ENCODE data around the gene ANKRD27.
A peak's percentile ranks its signal among the peaks of the same experiment; 100 is the strongest.

ANKRD27 gene

DNA sequence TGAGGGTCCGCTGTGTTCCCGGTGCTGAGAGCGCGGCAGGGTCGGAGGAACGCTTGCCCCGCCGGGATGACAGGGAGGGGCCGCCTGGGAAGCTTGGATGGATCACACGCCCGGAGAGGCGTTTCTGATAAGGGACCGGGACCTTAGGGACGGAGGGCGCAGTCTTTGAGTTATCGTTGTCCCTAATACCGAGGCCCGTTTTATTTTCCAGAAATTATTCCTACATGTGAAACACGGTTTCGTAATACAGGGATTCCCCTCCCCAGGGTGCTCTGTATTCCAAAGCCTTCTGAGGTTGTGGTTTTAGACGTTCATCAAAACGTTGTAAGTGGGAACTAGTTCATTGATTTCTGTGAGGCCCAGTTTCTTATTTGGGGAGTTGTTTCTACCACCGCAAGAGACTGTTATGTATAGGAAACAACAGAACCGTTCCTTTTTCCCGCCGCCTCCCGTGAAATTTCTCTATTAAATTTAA is 93.2 kb downstream of the ANKRD27 start (continued):
- TF ChIP-seq, protein P1, sequence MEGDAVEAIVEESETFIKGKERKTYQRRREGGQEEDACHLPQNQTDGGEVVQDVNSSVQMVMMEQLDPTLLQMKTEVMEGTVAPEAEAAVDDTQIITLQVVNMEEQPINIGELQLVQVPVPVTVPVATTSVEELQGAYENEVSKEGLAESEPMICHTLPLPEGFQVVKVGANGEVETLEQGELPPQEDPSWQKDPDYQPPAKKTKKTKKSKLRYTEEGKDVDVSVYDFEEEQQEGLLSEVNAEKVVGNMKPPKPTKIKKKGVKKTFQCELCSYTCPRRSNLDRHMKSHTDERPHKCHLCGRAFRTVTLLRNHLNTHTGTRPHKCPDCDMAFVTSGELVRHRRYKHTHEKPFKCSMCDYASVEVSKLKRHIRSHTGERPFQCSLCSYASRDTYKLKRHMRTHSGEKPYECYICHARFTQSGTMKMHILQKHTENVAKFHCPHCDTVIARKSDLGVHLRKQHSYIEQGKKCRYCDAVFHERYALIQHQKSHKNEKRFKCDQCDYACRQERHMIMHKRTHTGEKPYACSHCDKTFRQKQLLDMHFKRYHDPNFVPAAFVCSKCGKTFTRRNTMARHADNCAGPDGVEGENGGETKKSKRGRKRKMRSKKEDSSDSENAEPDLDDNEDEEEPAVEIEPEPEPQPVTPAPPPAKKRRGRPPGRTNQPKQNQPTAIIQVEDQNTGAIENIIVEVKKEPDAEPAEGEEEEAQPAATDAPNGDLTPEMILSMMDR (tag by site-specific recombination; IDR thresholded peaks at IDR 0.05), result no peak
- TF ChIP-seq ZNF114 (tag by site-specific recombination; IDR thresholded peaks at IDR 0.05), result no peak
- no peak for TF ChIP-seq ZBTB1 (tag by site-specific recombination; IDR thresholded peaks at IDR 0.05)
- TF ChIP-seq, protein P2, sequence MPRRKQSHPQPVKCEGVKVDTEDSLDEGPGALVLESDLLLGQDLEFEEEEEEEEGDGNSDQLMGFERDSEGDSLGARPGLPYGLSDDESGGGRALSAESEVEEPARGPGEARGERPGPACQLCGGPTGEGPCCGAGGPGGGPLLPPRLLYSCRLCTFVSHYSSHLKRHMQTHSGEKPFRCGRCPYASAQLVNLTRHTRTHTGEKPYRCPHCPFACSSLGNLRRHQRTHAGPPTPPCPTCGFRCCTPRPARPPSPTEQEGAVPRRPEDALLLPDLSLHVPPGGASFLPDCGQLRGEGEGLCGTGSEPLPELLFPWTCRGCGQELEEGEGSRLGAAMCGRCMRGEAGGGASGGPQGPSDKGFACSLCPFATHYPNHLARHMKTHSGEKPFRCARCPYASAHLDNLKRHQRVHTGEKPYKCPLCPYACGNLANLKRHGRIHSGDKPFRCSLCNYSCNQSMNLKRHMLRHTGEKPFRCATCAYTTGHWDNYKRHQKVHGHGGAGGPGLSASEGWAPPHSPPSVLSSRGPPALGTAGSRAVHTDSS (tag by site-specific recombination; IDR thresholded peaks at IDR 0.05), result no peak
- TF ChIP-seq, protein P3, sequence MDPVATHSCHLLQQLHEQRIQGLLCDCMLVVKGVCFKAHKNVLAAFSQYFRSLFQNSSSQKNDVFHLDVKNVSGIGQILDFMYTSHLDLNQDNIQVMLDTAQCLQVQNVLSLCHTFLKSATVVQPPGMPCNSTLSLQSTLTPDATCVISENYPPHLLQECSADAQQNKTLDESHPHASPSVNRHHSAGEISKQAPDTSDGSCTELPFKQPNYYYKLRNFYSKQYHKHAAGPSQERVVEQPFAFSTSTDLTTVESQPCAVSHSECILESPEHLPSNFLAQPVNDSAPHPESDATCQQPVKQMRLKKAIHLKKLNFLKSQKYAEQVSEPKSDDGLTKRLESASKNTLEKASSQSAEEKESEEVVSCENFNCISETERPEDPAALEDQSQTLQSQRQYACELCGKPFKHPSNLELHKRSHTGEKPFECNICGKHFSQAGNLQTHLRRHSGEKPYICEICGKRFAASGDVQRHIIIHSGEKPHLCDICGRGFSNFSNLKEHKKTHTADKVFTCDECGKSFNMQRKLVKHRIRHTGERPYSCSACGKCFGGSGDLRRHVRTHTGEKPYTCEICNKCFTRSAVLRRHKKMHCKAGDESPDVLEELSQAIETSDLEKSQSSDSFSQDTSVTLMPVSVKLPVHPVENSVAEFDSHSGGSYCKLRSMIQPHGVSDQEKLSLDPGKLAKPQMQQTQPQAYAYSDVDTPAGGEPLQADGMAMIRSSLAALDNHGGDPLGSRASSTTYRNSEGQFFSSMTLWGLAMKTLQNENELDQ (tag by site-specific recombination; IDR thresholded peaks at IDR 0.05; ENCODE audit: low read depth), result no peak
- no peak for TF ChIP-seq TCF7L2 (IDR thresholded peaks at IDR 0.05; ENCODE audit: borderline replicate concordance, low read depth, low read length)
- TF ChIP-seq ZNF132 (tag by site-specific recombination; IDR thresholded peaks at IDR 0.05; ENCODE audit: borderline replicate concordance), result no peak
- TF ChIP-seq HOXA7 (CRISPR knock-in tag; IDR thresholded peaks at IDR 0.05; ENCODE audit: borderline replicate concordance), result no peak
- TF ChIP-seq GLI4 (tag by site-specific recombination; IDR thresholded peaks at IDR 0.05), result no peak
- no peak for TF ChIP-seq ZSCAN16 (tag by site-specific recombination; IDR thresholded peaks at IDR 0.05)
- TF ChIP-seq ZNF324 (tag by site-specific recombination; IDR thresholded peaks at IDR 0.05), result no peak
- TF ChIP-seq MZF1 (tag by site-specific recombination; IDR thresholded peaks at IDR 0.05; ENCODE audit: borderline replicate concordance), result no peak
- TF ChIP-seq ZNF16 (tag by site-specific recombination; IDR thresholded peaks at IDR 0.05; ENCODE audit: low read depth), result no peak
- no peak for TF ChIP-seq ZNF416 (tag by site-specific recombination; IDR thresholded peaks at IDR 0.05)
- TF ChIP-seq ZNF837 (tag by site-specific recombination; IDR thresholded peaks at IDR 0.05), result no peak
- TF ChIP-seq, protein P4, sequence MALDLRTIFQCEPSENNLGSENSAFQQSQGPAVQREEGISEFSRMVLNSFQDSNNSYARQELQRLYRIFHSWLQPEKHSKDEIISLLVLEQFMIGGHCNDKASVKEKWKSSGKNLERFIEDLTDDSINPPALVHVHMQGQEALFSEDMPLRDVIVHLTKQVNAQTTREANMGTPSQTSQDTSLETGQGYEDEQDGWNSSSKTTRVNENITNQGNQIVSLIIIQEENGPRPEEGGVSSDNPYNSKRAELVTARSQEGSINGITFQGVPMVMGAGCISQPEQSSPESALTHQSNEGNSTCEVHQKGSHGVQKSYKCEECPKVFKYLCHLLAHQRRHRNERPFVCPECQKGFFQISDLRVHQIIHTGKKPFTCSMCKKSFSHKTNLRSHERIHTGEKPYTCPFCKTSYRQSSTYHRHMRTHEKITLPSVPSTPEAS (tag by site-specific recombination; IDR thresholded peaks at IDR 0.05), result no peak
- no peak for TF ChIP-seq SCRT1 (tag by site-specific recombination; IDR thresholded peaks at IDR 0.05; ENCODE audit: borderline replicate concordance)
- no peak for TF ChIP-seq ZNF133 (tag by site-specific recombination; IDR thresholded peaks at IDR 0.05)
- TF ChIP-seq ZFHX2 (tag by site-specific recombination; conservative IDR thresholded peaks at IDR 0.05), result no peak
- TF ChIP-seq ZNF302 (tag by site-specific recombination; IDR thresholded peaks at IDR 0.05; ENCODE audit: low read depth), result no peak
- 0 out of 2 replicates have a peak, but pooled peaks have one; percentile 51 for TF ChIP-seq ZEB2 (tag by site-specific recombination; IDR thresholded peaks at IDR 0.05)
- TF ChIP-seq ZNF350 (tag by site-specific recombination; IDR thresholded peaks at IDR 0.05), result no peak
- no peak for TF ChIP-seq ZNF48 (tag by site-specific recombination; IDR thresholded peaks at IDR 0.05)
- TF ChIP-seq, protein P5, sequence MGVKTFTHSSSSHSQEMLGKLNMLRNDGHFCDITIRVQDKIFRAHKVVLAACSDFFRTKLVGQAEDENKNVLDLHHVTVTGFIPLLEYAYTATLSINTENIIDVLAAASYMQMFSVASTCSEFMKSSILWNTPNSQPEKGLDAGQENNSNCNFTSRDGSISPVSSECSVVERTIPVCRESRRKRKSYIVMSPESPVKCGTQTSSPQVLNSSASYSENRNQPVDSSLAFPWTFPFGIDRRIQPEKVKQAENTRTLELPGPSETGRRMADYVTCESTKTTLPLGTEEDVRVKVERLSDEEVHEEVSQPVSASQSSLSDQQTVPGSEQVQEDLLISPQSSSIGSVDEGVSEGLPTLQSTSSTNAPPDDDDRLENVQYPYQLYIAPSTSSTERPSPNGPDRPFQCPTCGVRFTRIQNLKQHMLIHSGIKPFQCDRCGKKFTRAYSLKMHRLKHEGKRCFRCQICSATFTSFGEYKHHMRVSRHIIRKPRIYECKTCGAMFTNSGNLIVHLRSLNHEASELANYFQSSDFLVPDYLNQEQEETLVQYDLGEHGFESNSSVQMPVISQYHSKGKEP (tag by site-specific recombination; IDR thresholded peaks at IDR 0.05), result no peak
- no peak for TF ChIP-seq ZNF155 (tag by site-specific recombination; IDR thresholded peaks at IDR 0.05)
- no peak for TF ChIP-seq ZNF366 (tag by site-specific recombination; conservative IDR thresholded peaks at IDR 0.05)
- TF ChIP-seq, protein P6, sequence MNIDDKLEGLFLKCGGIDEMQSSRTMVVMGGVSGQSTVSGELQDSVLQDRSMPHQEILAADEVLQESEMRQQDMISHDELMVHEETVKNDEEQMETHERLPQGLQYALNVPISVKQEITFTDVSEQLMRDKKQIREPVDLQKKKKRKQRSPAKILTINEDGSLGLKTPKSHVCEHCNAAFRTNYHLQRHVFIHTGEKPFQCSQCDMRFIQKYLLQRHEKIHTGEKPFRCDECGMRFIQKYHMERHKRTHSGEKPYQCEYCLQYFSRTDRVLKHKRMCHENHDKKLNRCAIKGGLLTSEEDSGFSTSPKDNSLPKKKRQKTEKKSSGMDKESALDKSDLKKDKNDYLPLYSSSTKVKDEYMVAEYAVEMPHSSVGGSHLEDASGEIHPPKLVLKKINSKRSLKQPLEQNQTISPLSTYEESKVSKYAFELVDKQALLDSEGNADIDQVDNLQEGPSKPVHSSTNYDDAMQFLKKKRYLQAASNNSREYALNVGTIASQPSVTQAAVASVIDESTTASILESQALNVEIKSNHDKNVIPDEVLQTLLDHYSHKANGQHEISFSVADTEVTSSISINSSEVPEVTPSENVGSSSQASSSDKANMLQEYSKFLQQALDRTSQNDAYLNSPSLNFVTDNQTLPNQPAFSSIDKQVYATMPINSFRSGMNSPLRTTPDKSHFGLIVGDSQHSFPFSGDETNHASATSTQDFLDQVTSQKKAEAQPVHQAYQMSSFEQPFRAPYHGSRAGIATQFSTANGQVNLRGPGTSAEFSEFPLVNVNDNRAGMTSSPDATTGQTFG (tag by site-specific recombination; IDR thresholded peaks at IDR 0.05; ENCODE audit: borderline replicate concordance), result no peak
- TF ChIP-seq, protein P7, sequence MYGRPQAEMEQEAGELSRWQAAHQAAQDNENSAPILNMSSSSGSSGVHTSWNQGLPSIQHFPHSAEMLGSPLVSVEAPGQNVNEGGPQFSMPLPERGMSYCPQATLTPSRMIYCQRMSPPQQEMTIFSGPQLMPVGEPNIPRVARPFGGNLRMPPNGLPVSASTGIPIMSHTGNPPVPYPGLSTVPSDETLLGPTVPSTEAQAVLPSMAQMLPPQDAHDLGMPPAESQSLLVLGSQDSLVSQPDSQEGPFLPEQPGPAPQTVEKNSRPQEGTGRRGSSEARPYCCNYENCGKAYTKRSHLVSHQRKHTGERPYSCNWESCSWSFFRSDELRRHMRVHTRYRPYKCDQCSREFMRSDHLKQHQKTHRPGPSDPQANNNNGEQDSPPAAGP (tag by site-specific recombination; IDR thresholded peaks at IDR 0.05), result peak; percentile 67
- peak; percentile 62 for TF ChIP-seq SP2 (tag by site-specific recombination; IDR thresholded peaks at IDR 0.05)
- TF ChIP-seq ZNF37A (tag by site-specific recombination; IDR thresholded peaks at IDR 0.05), result no peak

Measured in HEK293 (cell line).